Adipocyte (in vitro differentiated cells): Measurements from ENCODE around the gene MPRIP.

Experiments used
- DNase-seq: peaks from one replicate; pipeline ENCODE4 v3.0.0-alpha.2; 2015; ENCODE audit warnings: low read depth
- H3K27me3 ChIP-seq: replicated peaks from 2 replicates; pipeline ENCODE4 v1.7.0; 2013; ENCODE audit warnings: mild to moderate bottlenecking, low read length, moderate library complexity; ENCODE audit not compliant: control insufficient read depth, insufficient read depth
- H3K36me3 ChIP-seq: 2 replicates; pipeline ENCODE4 v1.7.0; 2013; ENCODE audit warnings: low read length, mild to moderate bottlenecking, moderate library complexity; ENCODE audit not compliant: control insufficient read depth, insufficient read depth, severe bottlenecking
- H3K4me1 ChIP-seq: 2 replicates; pipeline ENCODE4 v1.7.0; 2013; ENCODE audit warnings: mild to moderate bottlenecking, low read length, moderate library complexity; ENCODE audit not compliant: control insufficient read depth, insufficient read depth
- H3K4me3 ChIP-seq: 2 replicates; pipeline ENCODE4 v1.7.0; 2013; ENCODE audit warnings: mild to moderate bottlenecking, low read length, moderate library complexity
- H3K9ac ChIP-seq: 2 replicates; pipeline ENCODE4 v1.7.0; 2013; ENCODE audit warnings: mild to moderate bottlenecking, low read length, moderate library complexity
- H3K9me3 ChIP-seq: 2 replicates; pipeline ENCODE4 v1.7.0; 2013; ENCODE audit warnings: mild to moderate bottlenecking, low read length, moderate library complexity; ENCODE audit not compliant: control insufficient read depth

MPRIP gene

DNA sequence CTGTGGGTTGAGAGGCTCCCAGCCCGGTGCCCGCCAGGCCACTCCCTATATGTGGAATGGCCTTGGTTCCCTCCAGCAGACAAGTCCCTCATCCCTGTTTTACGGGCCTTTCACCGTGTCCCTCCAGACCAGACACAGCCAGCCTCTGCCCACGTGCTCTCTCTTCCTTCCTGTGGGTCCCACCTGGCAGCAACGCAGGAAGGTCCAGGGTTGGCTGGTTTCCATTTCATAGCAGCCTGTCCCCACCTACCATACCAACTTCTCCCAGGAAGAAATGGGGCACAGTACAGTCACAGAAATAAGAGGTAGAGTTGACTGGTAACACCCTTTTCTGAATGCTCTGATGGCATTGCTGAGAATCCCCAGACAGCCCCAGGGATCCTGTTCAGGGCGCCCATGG, 128.9 kb downstream of the MPRIP start:
- H3K9me3 ChIP-seq = no peaks in the 10 kb centered on the region
- H3K27me3 ChIP-seq = no peaks in the 10 kb centered on the region
- H3K36me3 ChIP-seq = peaks cover 80% of the 10 kb centered on the region
- no peak overlapping the region for H3K4me3 ChIP-seq
- no peak overlapping the region for H3K9ac ChIP-seq
- no peak for DNase-seq
- no peaks in the 10 kb centered on the region for H3K4me1 ChIP-seq

DNA sequence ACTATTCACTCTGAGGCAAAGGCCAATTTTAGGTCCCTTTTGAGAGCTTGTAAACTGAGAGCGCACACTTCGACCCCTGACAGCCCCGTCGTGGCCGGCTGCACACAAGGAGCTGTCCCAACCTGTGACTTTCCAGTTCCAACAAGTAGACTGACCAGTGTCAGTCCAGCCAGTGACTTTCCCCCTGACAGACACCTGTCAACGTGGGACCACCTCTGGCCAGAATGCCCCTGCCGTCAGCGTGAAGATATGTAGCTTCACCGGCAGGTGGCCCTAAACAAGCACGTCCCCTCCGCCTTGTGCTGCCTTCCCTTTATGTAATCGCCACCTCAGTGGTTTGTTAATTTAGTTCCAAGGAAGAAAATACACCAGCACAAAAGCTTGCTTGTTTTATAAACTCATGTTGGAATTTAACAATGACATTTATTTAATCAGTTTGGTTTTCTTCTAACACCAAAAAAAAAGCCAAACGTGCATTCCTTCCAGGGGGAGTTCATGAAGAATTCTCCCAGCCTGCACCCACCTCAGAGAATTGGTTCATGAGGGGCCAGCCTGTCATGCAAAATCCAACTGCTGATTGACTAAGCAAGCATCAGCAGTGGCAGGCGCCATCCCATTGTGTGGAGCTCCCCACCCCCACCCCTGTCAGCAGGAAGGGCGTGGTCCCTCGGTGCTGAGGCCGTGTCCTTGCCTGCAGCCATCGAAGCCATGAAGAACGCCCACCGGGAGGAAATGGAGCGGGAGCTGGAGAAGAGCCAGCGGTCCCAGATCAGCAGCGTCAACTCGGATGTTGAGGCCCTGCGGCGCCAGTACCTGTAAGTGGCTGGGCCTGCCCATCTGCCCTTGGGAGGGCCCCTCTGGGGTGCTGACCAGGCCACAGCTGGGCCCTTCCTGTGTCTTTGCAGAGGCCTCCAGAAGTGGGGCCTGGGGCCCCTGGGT, 130.0 kb downstream of the MPRIP start:
- no peaks in the 10 kb centered on the region for H3K9me3 ChIP-seq
- no peaks in the 10 kb centered on the region for H3K4me1 ChIP-seq
- H3K27me3 ChIP-seq = no peaks in the 10 kb centered on the region
- H3K4me3 ChIP-seq = no peak overlapping the region
- DNase-seq = no peak
- H3K36me3 ChIP-seq = peaks cover 80% of the 10 kb centered on the region
- no peak overlapping the region for H3K9ac ChIP-seq

- no peaks in the 10 kb centered on the region for H3K9me3 ChIP-seq
- no peak overlapping the region for H3K4me3 ChIP-seq
- no peak for DNase-seq
- peaks cover 80% of the 10 kb centered on the region for H3K36me3 ChIP-seq
- no peaks in the 10 kb centered on the region for H3K4me1 ChIP-seq
- no peak overlapping the region for H3K9ac ChIP-seq
- H3K27me3 ChIP-seq = no peaks in the 10 kb centered on the region
Measured at GRCh38 chr17:17172990-17173389, 130.7 kb downstream of the MPRIP start.

- Histone ChIP-seq H3K36me3 (peaks cover 80% of the 10 kb centered on the region), H3K4me1 (no peaks in the 10 kb centered on the region), H3K4me3 (no peak overlapping the region), H3K9me3 (no peaks in the 10 kb centered on the region), H3K27me3 (no peaks in the 10 kb centered on the region), H3K9ac (no peak overlapping the region)
- DNase-seq = no peak
Measured at GRCh38 chr17:17173921-17174320, 131.7 kb downstream of the MPRIP start.

DNA sequence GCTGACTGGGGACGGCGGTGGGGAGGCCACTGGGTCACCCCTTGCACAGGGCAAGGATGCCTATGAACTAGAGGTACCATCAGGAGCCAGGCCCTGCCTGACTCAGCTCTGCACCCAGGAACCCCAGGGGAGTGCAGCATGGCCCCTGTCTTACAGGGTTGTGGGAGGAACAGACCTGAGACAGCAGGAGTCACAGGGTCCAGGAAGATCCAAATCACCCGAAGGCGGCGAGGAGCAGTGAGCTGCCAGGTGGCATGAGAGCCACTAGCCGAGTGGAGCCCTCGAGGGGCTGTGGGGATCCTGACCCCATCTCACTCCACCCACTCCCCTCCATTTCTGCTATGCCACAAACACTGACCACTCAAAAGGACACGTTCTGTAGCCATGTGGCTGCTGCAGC, 133.1 kb downstream of the MPRIP start:
- no peaks in the 10 kb centered on the region for H3K4me1 ChIP-seq
- H3K36me3 ChIP-seq = peaks cover 85% of the 10 kb centered on the region
- DNase-seq = no peak
- no peaks in the 10 kb centered on the region for H3K27me3 ChIP-seq
- no peak overlapping the region for H3K4me3 ChIP-seq
- no peak overlapping the region for H3K9ac ChIP-seq
- no peaks in the 10 kb centered on the region for H3K9me3 ChIP-seq

DNA sequence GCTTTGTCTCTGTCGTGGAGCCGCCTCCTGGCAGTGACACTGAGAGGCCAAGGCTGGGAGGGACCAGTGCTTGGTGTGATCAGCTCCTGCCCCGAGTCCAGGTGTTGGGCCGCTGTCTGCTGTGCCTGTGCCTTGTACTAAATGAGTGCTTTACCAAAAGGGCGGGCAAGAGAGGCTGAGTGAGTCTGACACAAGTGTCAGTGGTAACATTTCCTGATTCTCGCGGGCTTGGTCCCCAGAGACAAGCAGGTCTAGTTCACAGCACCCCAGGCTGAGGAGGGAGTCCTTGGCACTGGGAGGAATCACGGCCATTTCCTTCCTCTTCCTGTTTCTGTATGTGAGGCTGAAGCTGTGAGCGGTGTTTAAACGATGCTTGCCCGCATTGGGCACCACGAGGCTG, 133.7 kb downstream of the MPRIP start:
- Histone ChIP-seq H3K4me1 (no peaks in the 10 kb centered on the region), H3K27me3 (no peaks in the 10 kb centered on the region), H3K4me3 (no peak overlapping the region), H3K9me3 (no peaks in the 10 kb centered on the region), H3K9ac (no peak overlapping the region), H3K36me3 (peaks cover 91% of the 10 kb centered on the region)
- DNase-seq = no peak

DNA sequence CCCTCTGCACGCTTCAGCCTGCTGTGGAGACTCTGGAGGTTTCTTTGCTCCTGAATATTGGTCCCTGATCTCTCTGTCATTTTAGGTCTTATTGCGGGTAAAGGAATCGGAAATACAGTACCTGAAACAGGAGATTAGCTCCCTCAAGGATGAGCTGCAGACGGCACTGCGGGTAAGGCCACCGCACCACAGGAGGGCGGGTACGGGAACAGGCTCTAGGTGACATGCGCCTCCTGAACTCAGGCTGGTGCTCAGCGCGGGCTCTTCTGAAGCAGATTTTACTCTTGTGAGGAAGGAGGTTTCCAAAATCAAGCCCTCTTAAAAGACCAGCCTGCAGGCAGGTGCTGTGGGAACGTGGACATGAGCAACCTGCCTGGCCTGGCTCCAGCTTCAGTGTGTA, 134.1 kb downstream of the MPRIP start:
- Histone ChIP-seq H3K9me3 (no peaks in the 10 kb centered on the region), H3K27me3 (no peaks in the 10 kb centered on the region), H3K4me1 (no peaks in the 10 kb centered on the region), H3K9ac (no peak overlapping the region), H3K36me3 (peaks cover 95% of the 10 kb centered on the region), H3K4me3 (no peak overlapping the region)
- no peak for DNase-seq

DNA sequence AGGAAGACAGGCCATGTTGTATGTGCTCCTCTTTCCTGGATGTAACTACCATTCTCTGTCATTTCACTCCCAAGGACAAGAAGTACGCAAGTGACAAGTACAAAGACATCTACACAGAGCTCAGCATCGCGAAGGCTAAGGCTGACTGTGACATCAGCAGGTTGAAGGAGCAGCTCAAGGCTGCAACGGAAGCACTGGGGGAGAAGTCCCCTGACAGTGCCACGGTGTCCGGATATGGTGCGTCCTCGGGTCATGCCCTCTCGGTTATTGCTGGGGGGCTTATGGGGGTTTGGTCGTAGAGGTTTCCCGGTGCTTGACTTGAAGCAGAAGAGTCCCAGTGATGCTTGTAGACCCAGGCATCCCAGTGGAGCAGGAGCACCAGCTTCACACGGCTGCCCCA, 134.9 kb downstream of the MPRIP start:
- no peak overlapping the region for H3K9ac ChIP-seq
- peaks cover 5% of the 10 kb centered on the region for H3K4me1 ChIP-seq
- H3K36me3 ChIP-seq = peaks cover 98% of the 10 kb centered on the region
- no peaks in the 10 kb centered on the region for H3K27me3 ChIP-seq
- H3K9me3 ChIP-seq = no peaks in the 10 kb centered on the region
- no peak overlapping the region for H3K4me3 ChIP-seq
- DNase-seq = no peak

DNA sequence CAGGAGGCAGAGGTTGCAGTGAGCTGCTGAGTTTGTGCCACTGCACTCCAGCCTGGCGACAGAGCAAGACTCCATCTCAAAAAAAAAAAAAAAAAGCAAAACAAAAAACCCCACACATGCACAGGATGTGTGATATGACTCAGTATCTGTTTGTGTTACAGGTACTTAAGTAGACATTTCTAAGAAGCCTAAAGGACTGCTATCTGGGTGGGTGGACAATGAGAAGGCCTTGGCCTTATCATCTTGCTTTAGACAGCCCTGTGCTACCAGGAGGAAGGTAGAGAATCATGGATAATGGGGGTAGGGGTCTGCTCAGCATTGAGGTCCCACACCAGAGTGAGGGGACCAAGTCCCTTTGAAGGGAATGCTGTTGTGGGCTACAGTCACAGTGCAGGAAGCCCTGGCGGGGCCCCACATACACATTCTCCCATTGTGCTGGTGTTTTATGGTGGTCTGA, 137.1 kb downstream of the MPRIP start:
- peaks cover 5% of the 10 kb centered on the region for H3K4me1 ChIP-seq
- no peaks in the 10 kb centered on the region for H3K9me3 ChIP-seq
- H3K36me3 ChIP-seq = peaks cover 95% of the 10 kb centered on the region
- no peak overlapping the region for H3K4me3 ChIP-seq
- H3K27me3 ChIP-seq = no peaks in the 10 kb centered on the region
- no peak for DNase-seq
- H3K9ac ChIP-seq = no peak overlapping the region

- Histone ChIP-seq H3K9ac (no peak overlapping the region), H3K4me1 (peaks cover 5% of the 10 kb centered on the region), H3K9me3 (no peaks in the 10 kb centered on the region), H3K4me3 (no peak overlapping the region), H3K27me3 (no peaks in the 10 kb centered on the region), H3K36me3 (peaks cover 94% of the 10 kb centered on the region)
- no peak for DNase-seq
Measured at GRCh38 chr17:17180141-17180603, 137.9 kb downstream of the MPRIP start.

DNA sequence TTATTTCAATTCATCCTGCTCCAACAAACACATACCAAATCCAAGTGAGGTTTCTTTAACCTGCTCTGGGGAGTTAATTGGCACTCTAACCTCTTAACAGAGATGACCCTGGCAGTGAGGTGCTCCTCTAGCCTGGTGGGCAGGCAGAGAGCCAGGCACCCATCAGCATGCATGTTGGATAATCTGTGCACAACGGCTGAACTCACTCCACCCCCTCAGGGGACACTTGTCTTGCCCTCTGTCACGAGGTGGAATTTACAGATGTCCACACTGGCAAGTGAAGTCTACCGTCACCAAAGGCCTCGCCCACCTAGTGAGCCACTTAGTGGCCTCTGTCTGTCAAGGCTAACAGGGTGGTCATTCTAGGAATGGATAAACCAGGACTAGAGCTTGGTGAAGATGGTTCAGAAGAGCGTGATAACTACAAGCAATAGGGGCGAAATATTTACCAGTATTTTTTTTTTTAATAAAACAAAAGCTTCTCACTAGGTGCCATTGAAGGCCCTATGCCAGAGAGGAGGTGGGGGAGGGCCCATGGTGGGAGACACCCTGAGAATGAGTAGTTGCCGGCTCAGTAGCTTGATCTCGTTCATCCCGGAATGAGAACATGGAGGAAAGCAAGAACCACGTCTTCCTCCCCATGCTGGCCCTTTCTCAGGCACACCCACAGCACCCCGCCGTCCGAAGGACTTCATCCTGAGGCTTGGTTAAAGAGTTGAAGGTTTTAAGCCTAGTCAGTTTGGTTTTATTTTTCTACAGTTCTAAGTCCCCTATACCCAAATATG, 138.7 kb downstream of the MPRIP start:
- Histone ChIP-seq H3K4me3 (no peak overlapping the region), H3K9me3 (no peaks in the 10 kb centered on the region), H3K4me1 (peaks cover 5% of the 10 kb centered on the region), H3K36me3 (peaks cover 91% of the 10 kb centered on the region), H3K9ac (no peak overlapping the region), H3K27me3 (no peaks in the 10 kb centered on the region)
- no peak for DNase-seq
